GM23338 (cell line): ENCODE results near the gene TNFAIP3. TPM values are rescaled to one million over a fixed set of nuclear protein-coding genes. Genes with fewer than 3 reads are reported as not detected.

Source experiments
- ATAC-seq: fragments of 200-7000 bp; cut with Tn5 transposase; 3 replicates; pipeline ENCODE4 v1.9.1; 2020
- DNase-seq: peaks from one replicate; pipeline ENCODE4 v3.0.0-alpha.2; 2015; ENCODE audit warnings: low spot score
- H2AFZ ChIP-seq: fragments of 200-600 bp; sonication (generic); 2 replicates; pipeline ENCODE4 v1.8.0; 2016; ENCODE audit warnings: antibody characterized with exemption, mild to moderate bottlenecking, moderate library complexity
- H3F3A ChIP-seq: fragments of 200-600 bp; sonication (generic); replicated peaks from 2 replicates; pipeline ENCODE4 v1.8.0; 2017; ENCODE audit warnings: antibody characterized with exemption, mixed run types, low read depth
- H3K27ac ChIP-seq: fragments of 200-600 bp; sonication (generic); 2 replicates; pipeline ENCODE4 v1.6.1; 2016; ENCODE audit warnings: low read depth
- H3K27me3 ChIP-seq: fragments of 200-600 bp; sonication (generic); 2 replicates; pipeline ENCODE4 v1.8.0; 2016; ENCODE audit warnings: mild to moderate bottlenecking, mixed run types, moderate library complexity; ENCODE audit not compliant: insufficient read depth
- H3K36me3 ChIP-seq: fragments of 200-600 bp; sonication (generic); 2 replicates; pipeline ENCODE4 v1.8.0; 2016; ENCODE audit warnings: mild to moderate bottlenecking; ENCODE audit not compliant: insufficient read depth
- H3K4me1 ChIP-seq: fragments of 200-600 bp; sonication (generic); 2 replicates; pipeline ENCODE4 v1.8.0; 2016; ENCODE audit warnings: mild to moderate bottlenecking, moderate library complexity; ENCODE audit not compliant: insufficient read depth
- H3K4me2 ChIP-seq: fragments of 200-600 bp; sonication (generic); 2 replicates; pipeline ENCODE4 v1.7.1; 2017; ENCODE audit warnings: mixed run types
- H3K4me3 ChIP-seq: fragments of 200-600 bp; sonication (generic); 2 replicates; pipeline ENCODE4 v1.6.1; 2016; ENCODE audit warnings: mixed run types
- H3K79me2 ChIP-seq: fragments of 200-600 bp; sonication (generic); replicated peaks from 2 replicates; pipeline ENCODE4 v1.8.0; 2017; ENCODE audit warnings: mild to moderate bottlenecking; ENCODE audit not compliant: insufficient read depth
- H3K9me2 ChIP-seq: fragments of 200-600 bp; sonication (generic); 2 replicates; pipeline ENCODE4 v1.8.0; 2017; ENCODE audit not compliant: insufficient read depth
- H4K20me1 ChIP-seq: fragments of 200-600 bp; sonication (generic); replicated peaks from 2 replicates; pipeline ENCODE4 v1.8.0; 2017; ENCODE audit warnings: mild to moderate bottlenecking; ENCODE audit not compliant: insufficient read depth
- H3K27ac Mint-ChIP-seq: 2 replicates; pipeline ENCODE4 v1.8.0; 2020; ENCODE audit warnings: inconsistent platforms, mild to moderate bottlenecking, moderate library complexity, mixed read lengths
- H3K27me3 Mint-ChIP-seq: 3 replicates; pipeline ENCODE4 v1.8.0; 2022; ENCODE audit warnings: low read depth, mild to moderate bottlenecking, moderate library complexity, mixed read lengths, inconsistent platforms; ENCODE audit not compliant: insufficient read depth, poor library complexity
- H3K36me3 Mint-ChIP-seq: 3 replicates; pipeline ENCODE4 v1.8.0; 2021; ENCODE audit warnings: low read depth, mild to moderate bottlenecking, inconsistent platforms, moderate library complexity, mixed read lengths
- H3K4me1 Mint-ChIP-seq: 3 replicates; pipeline ENCODE4 v1.8.0; 2020; ENCODE audit warnings: mild to moderate bottlenecking, inconsistent platforms, mixed read lengths
- H3K4me3 Mint-ChIP-seq: 3 replicates; pipeline ENCODE4 v1.8.0; 2021; ENCODE audit warnings: moderate library complexity, mild to moderate bottlenecking, inconsistent platforms, mixed read lengths
- H3K9me3 Mint-ChIP-seq: 3 replicates; pipeline ENCODE4 v1.8.0; 2020; ENCODE audit warnings: moderate library complexity, mild to moderate bottlenecking, inconsistent platforms, mixed read lengths
- CREB1 ChIP-seq: fragments of 250-450 bp; sonication (Bioruptor Pico); IDR thresholded peaks from 2 replicates; pipeline ENCODE4 v1.5.0; 2020; ENCODE audit warnings: low read depth, mild to moderate bottlenecking, moderate library complexity
- CTCF ChIP-seq, 2 experiments: fragments of 200-600 bp in 1 of 2; sonication (generic) in 1 of 2; conservative IDR thresholded peaks; 2 replicates each; pipeline versions ENCODE4 v1.5.1 to v1.6.1; 2016 to 2017; ENCODE audit warnings: antibody characterized with exemption in 2 of 2, low read depth in 2 of 2, mild to moderate bottlenecking in 2 of 2, moderate library complexity in 1 of 2
- EZH2 ChIP-seq: fragments of 200-600 bp; sonication (generic); IDR thresholded peaks from one replicate; pipeline ENCODE4 v1.8.0; 2017; ENCODE audit warnings: antibody characterized with exemption, mild to moderate bottlenecking, low read depth; ENCODE audit not compliant: unreplicated experiment
- NANOG ChIP-seq: IDR thresholded peaks from 2 replicates; pipeline ENCODE4 v1.6.1; 2016; ENCODE audit warnings: antibody characterized with exemption, borderline replicate concordance
- POLR2AphosphoS5 ChIP-seq: IDR thresholded peaks from 2 replicates; pipeline ENCODE4 v1.6.1; 2016; ENCODE audit warnings: antibody characterized with exemption, low read depth
- REST ChIP-seq: IDR thresholded peaks from one replicate; pipeline ENCODE4 v1.6.1; 2018; ENCODE audit warnings: antibody characterized with exemption; ENCODE audit not compliant: unreplicated experiment
- STAT1 ChIP-seq: IDR thresholded peaks from one replicate; pipeline ENCODE4 v1.6.1; 2016; ENCODE audit warnings: antibody characterized with exemption; ENCODE audit not compliant: unreplicated experiment
- ZNF462 ChIP-seq: fragments of 250-450 bp; sonication (Bioruptor Pico); IDR thresholded peaks from 2 replicates; pipeline ENCODE4 v1.5.0; 2020; ENCODE audit warnings: mild to moderate bottlenecking, moderate library complexity
- polyA plus RNA-seq: library from polyadenylated mRNA; unstranded; fragments of >200 nt; fragmentation: Nextera tagmentation; extraction: Ambion mirVana; gene quantifications from 2 replicates; pipeline ENCODE4 v1.2.1, GENCODE V29; 2016
- total RNA-seq: library from RNA; depleted of rRNA; stranded (reverse); fragments of >200 nt; shearing (Covaris generic); gene quantifications from 2 replicates; pipeline ENCODE4 v1.2.3, GENCODE V29; 2014

Gene TNFAIP3
- total and polyA plus RNA-seq, 2 experiments from 2014 or later: 2.1 to 2.3 TPM

GRCh38 chr6:137872581-137873115, 5.6 kb downstream of the TNFAIP3 start (continued):
- TF ChIP-seq REST (no peak), CREB1 (CRISPR knock-in tag) (no peak), EZH2 (no peak), POLR2AphosphoS5 (no peak), STAT1 (no peak)

GRCh38 chr6:137873273-137873762, 6.3 kb downstream of the TNFAIP3 start:
- Mint-ChIP-seq H3K27ac (no peak overlapping the region), H3K27me3 (peaks cover 4% of the 10 kb centered on the region), H3K4me3 (no peak overlapping the region), H3K4me1 (peaks cover 6% of the 10 kb centered on the region; the same call in 2 of the 3 replicates), H3K9me3 (no peaks in the 10 kb centered on the region), H3K36me3 (0 out of 3 replicates have a peak, but pooled peaks cover 2% of the 10 kb centered on the region)
- Histone ChIP-seq H3K4me2 (no peak overlapping the region), H3K4me1 (0 out of 2 replicates have a peak, but pooled peaks cover 5% of the 10 kb centered on the region), H4K20me1 (0 out of 2 replicates have a peak, but pooled peaks cover 4% of the 10 kb centered on the region), H3K27me3 (peaks cover 8% of the 10 kb centered on the region), H3K9me2 (0 out of 2 replicates have a peak, but pooled peaks cover 5% of the 10 kb centered on the region), H3K36me3 (0 out of 2 replicates have a peak, but pooled peaks cover 4% of the 10 kb centered on the region), H3K27ac (no peak overlapping the region), H2AFZ (no peak overlapping the region), H3F3A (no peaks in the 10 kb centered on the region), H3K79me2 (no peaks in the 10 kb centered on the region), H3K4me3 (no peak overlapping the region)
- ATAC-seq: no peak
- peak; percentile 24 for DNase-seq
- TF ChIP-seq CTCF (conservative IDR thresholded peaks at IDR 0.05; ENCODE audit: low read depth in 2 of 2) (no peak), CREB1 (CRISPR knock-in tag) (no peak), NANOG (no peak), EZH2 (no peak), ZNF462 (CRISPR knock-in tag) (no peak), REST (no peak), STAT1 (no peak), POLR2AphosphoS5 (no peak)
